ENCODE results near the gene AMBN.
A peak's percentile ranks its signal among the peaks of the same experiment; 100 is the strongest.
"Not testable (repeated sequence)": the region's sequence is repeated elsewhere in the genome, so short reads cannot be mapped to it uniquely, and the experiment has no call there.

The AMBN gene

GRCh38 chr4:70607334-70607853 lies 15.3 kb downstream of the AMBN start:
- no peak for DNase-seq (ENCODE audit: low read depth, low spot score)

GRCh38 chr4:70608324-70608723 lies 16.3 kb downstream of the AMBN start:
- no peak for DNase-seq (ENCODE audit: low read depth, low spot score)

- no peak for DNase-seq (ENCODE audit: low read depth, low spot score)
Observed at GRCh38 chr4:70613306-70614183, 21.5 kb downstream of the AMBN start.

- DNase-seq (ENCODE audit: low read depth, low spot score) = no peak
Observed at GRCh38 chr4:70614184-70614555, 22.1 kb downstream of the AMBN start.

GRCh38 chr4:70619288-70619687 lies 27.2 kb downstream of the AMBN start:
- no peak for DNase-seq (ENCODE audit: low read depth, low spot score)

GRCh38 chr4:70619778-70620177 lies 27.7 kb downstream of the AMBN start:
- DNase-seq (ENCODE audit: low read depth, low spot score) = no peak

GRCh38 chr4:70623323-70623722 lies 31.3 kb downstream of the AMBN start:
- DNase-seq (ENCODE audit: low read depth, low spot score) = no peak

GRCh38 chr4:70624226-70624793 lies 32.3 kb downstream of the AMBN start:
- DNase-seq (ENCODE audit: low read depth, low spot score) = no peak

GRCh38 chr4:70627620-70628019 lies 35.6 kb downstream of the AMBN start:
- no peak for DNase-seq (ENCODE audit: low read depth, low spot score)

GRCh38 chr4:70628444-70628843 lies 36.4 kb downstream of the AMBN start, which contains the start of gene ENAM:
TSS of gene ENAM (plus strand) at chr4:70628744. CDS start at chr4:70629501, 757 bp downstream.
- DNase-seq (ENCODE audit: low read depth, low spot score) = no peak

GRCh38 chr4:70629469-70630090 lies 37.5 kb downstream of the AMBN start:
- DNase-seq (ENCODE audit: low read depth, low spot score) = no peak

GRCh38 chr4:70630162-70630561 lies 38.1 kb downstream of the AMBN start:
- DNase-seq (ENCODE audit: low read depth, low spot score) = no peak

GRCh38 chr4:70632028-70632427 lies 40.0 kb downstream of the AMBN start:
- no peak for DNase-seq (ENCODE audit: low read depth, low spot score)

- DNase-seq (ENCODE audit: low read depth, low spot score) = no peak
Observed at GRCh38 chr4:70634482-70634881, 42.4 kb downstream of the AMBN start.

GRCh38 chr4:70637239-70637913 lies 45.3 kb downstream of the AMBN start:
- no peak for DNase-seq (ENCODE audit: low read depth, low spot score)

- DNase-seq (ENCODE audit: low read depth, low spot score) = no peak
Observed at GRCh38 chr4:70640192-70640591, 48.1 kb downstream of the AMBN start.

- DNase-seq (ENCODE audit: low read depth, low spot score) = not testable (repeated sequence)
Observed at GRCh38 chr4:70650741-70651140, 58.7 kb downstream of the AMBN start.

- peak; percentile 15 for DNase-seq (ENCODE audit: low read depth, low spot score)
Observed at GRCh38 chr4:70651864-70652506, 59.9 kb downstream of the AMBN start.

- no peak for DNase-seq (ENCODE audit: low read depth, low spot score)
Observed at GRCh38 chr4:70654605-70655011, 62.6 kb downstream of the AMBN start.

Measured in iPS DF 19.7 (cell line).